Vagina (tissue), 2 donors: Measurements from ENCODE around the gene NOVA2.

Experiments used
- CTCF ChIP-seq, 3 experiments: fragments of 450-650 bp in 2 of 3; fragments of 200-600 bp in 1 of 3; sonication (generic) in 1 of 3; IDR thresholded peaks; one replicate each; pipeline ENCODE4 v1.5.1; 2017 to 2019; ENCODE audit warnings: antibody characterized with exemption in 3 of 3, mild to moderate bottlenecking in 2 of 3, moderate library complexity in 2 of 3
- POLR2AphosphoS5 ChIP-seq, 2 donors: sonication (generic); formaldehyde crosslinking; IDR thresholded peaks; one replicate each; pipeline ENCODE4 v1.9.0; 2017; ENCODE audit warnings: antibody characterized with exemption in 2 of 2, mild to moderate bottlenecking in 2 of 2, low read depth in 1 of 2; ENCODE audit not compliant: insufficient read depth in 1 of 2

GRCh38 chr19:45917421-45918091 is 56.1 kb downstream of the NOVA2 start:
- TF ChIP-seq CTCF (IDR thresholded peaks at IDR 0.05): no peak
- TF ChIP-seq POLR2AphosphoS5 (IDR thresholded peaks at IDR 0.05; ENCODE audit: insufficient read depth in 1 of 2, low read depth in 1 of 2): no peak
